NCI-H2081 (cell line): ENCODE measurements around the gene IMMP2L.
"Not testable (repeated sequence)": the region's sequence is repeated elsewhere in the genome, so short reads cannot be mapped to it uniquely, and the experiment has no call there.

Source experiments
- DNase-seq, 2 experiments: peaks; one replicate each; lab custom pipeline; 2025; lab: John Stamatoyannopoulos, UW

IMMP2L gene

GRCh38 chr7:111508387-111508786 lies 53.9 kb downstream of the IMMP2L start:
- DNase-seq: no peak

- DNase-seq: not testable (repeated sequence)
Observed at GRCh38 chr7:111505422-111505821, 56.9 kb downstream of the IMMP2L start.

- not testable (repeated sequence) for DNase-seq
Observed at GRCh38 chr7:111501799-111502198, 60.5 kb downstream of the IMMP2L start.

GRCh38 chr7:111499027-111499426 lies 63.3 kb downstream of the IMMP2L start:
- DNase-seq: no peak

- no peak for DNase-seq
Observed at GRCh38 chr7:111498391-111499007, 63.8 kb downstream of the IMMP2L start.

GRCh38 chr7:111495173-111495810 lies 67.0 kb downstream of the IMMP2L start:
- no peak for DNase-seq

- DNase-seq: no peak
Observed at GRCh38 chr7:111492234-111492633, 70.1 kb downstream of the IMMP2L start.

GRCh38 chr7:111486472-111487142 lies 75.7 kb downstream of the IMMP2L start:
- DNase-seq: peak; percentile 69 to 78

- no peak for DNase-seq
Observed at GRCh38 chr7:111485701-111486380, 76.5 kb downstream of the IMMP2L start.

- DNase-seq: no peak
Observed at GRCh38 chr7:111483078-111483477, 79.2 kb downstream of the IMMP2L start.

GRCh38 chr7:111477462-111478225 lies 84.6 kb downstream of the IMMP2L start:
- no peak for DNase-seq

GRCh38 chr7:111476586-111477293 lies 85.6 kb downstream of the IMMP2L start:
- no peak for DNase-seq

- DNase-seq: no peak
Observed at GRCh38 chr7:111475959-111476358, 86.3 kb downstream of the IMMP2L start.

GRCh38 chr7:111475419-111475748 lies 86.9 kb downstream of the IMMP2L start:
- no peak for DNase-seq

- DNase-seq: no peak
Observed at GRCh38 chr7:111474723-111475418, 87.4 kb downstream of the IMMP2L start.

GRCh38 chr7:111473449-111474198 lies 88.7 kb downstream of the IMMP2L start:
- no peak for DNase-seq

GRCh38 chr7:111470998-111471397 lies 91.3 kb downstream of the IMMP2L start:
- DNase-seq: no peak

- DNase-seq: not testable (repeated sequence)
Observed at GRCh38 chr7:111469894-111470293, 92.4 kb downstream of the IMMP2L start.

GRCh38 chr7:111465774-111466173 lies 96.5 kb downstream of the IMMP2L start:
- not testable (repeated sequence) for DNase-seq

- DNase-seq: no peak
Observed at GRCh38 chr7:111460695-111461094, 101.6 kb downstream of the IMMP2L start.
